Naive thymus-derived CD4-positive, alpha-beta T cell (primary cell): ENCODE data around the gene CREB3L2. TPM values are rescaled to one million over a fixed set of nuclear protein-coding genes. Genes with fewer than 3 reads are reported as not detected.
A peak's percentile ranks its signal among the peaks of the same experiment; 100 is the strongest.
"Not testable (repeated sequence)": the region's sequence is repeated elsewhere in the genome, so short reads cannot be mapped to it uniquely, and the experiment has no call there.

Experiments
- ATAC-seq: fragments of 150-1000 bp; cut with Tn5 transposase; 2 replicates; pipeline ENCODE4 v1.10.0; 2021; ENCODE audit warnings: mild to moderate bottlenecking, moderate library complexity
- CTCF ChIA-PET: fragments of 350-600 bp; sonication (Branson Sonifier 250); formaldehyde crosslinking; loops from one replicate; lab custom pipeline; 2021; ENCODE audit warnings: antibody characterized with exemption; lab: Charles Lee
- POLR2A ChIA-PET: fragments of 350-600 bp; sonication (Branson Sonifier 250); formaldehyde crosslinking; loops from one replicate; lab custom pipeline; 2021; ENCODE audit warnings: antibody characterized with exemption, inconsistent platforms; lab: Charles Lee
- DNase-seq, 9 donors: peaks; one replicate each; pipeline versions ENCODE4 v3.0.0 to v3.0.0-alpha.2; 2020 to 2022; ENCODE audit warnings: mixed read lengths in 1 of 9
- H3K27ac ChIP-seq: one replicate; pipeline ENCODE4 v1.7.0; 2013; ENCODE audit warnings: mild to moderate bottlenecking, low read depth, low read length, moderate library complexity
- H3K27me3 ChIP-seq, 2 donors: one replicate each; pipeline ENCODE4 v1.7.0; 2013; ENCODE audit warnings: low read length in 2 of 2, mild to moderate bottlenecking in 2 of 2, moderate library complexity in 2 of 2; ENCODE audit not compliant: control insufficient read depth in 2 of 2, insufficient read depth in 2 of 2
- H3K36me3 ChIP-seq, 3 experiments: 1 replicate in 2 of 3; 2 replicates in 1 of 3; pipeline ENCODE4 v1.7.0; 2013; ENCODE audit warnings: low read length in 3 of 3, mild to moderate bottlenecking in 3 of 3, moderate library complexity in 1 of 3; ENCODE audit not compliant: insufficient read depth in 3 of 3, control insufficient read depth in 2 of 3
- H3K4me1 ChIP-seq, 2 donors: one replicate each; pipeline ENCODE4 v1.7.0; 2013; ENCODE audit warnings: low read length in 2 of 2, mild to moderate bottlenecking in 2 of 2, moderate library complexity in 1 of 2; ENCODE audit not compliant: control insufficient read depth in 2 of 2, insufficient read depth in 2 of 2
- H3K4me3 ChIP-seq: 2 replicates; pipeline ENCODE4 v1.7.0; 2013; ENCODE audit warnings: mild to moderate bottlenecking, low read length
- H3K9me3 ChIP-seq, 3 experiments: 1 replicate in 2 of 3; 2 replicates in 1 of 3; pipeline ENCODE4 v1.7.0; 2013; ENCODE audit warnings: low read length in 3 of 3; ENCODE audit not compliant: control insufficient read depth in 2 of 3
- H3K27ac Mint-ChIP-seq, 9 donors: one replicate each; pipeline ENCODE4 v1.8.0; 2020 to 2022; ENCODE audit warnings: mixed read lengths in 9 of 9, mild to moderate bottlenecking in 8 of 9, moderate library complexity in 5 of 9, inconsistent platforms in 2 of 9
- H3K27me3 Mint-ChIP-seq, 5 donors: one replicate each; pipeline ENCODE4 v1.8.0; 2021 to 2022; ENCODE audit warnings: mixed read lengths in 5 of 5, mild to moderate bottlenecking in 1 of 5
- H3K36me3 Mint-ChIP-seq, 5 donors: one replicate each; pipeline ENCODE4 v1.8.0; 2020 to 2022; ENCODE audit warnings: mixed read lengths in 5 of 5, mild to moderate bottlenecking in 3 of 5, inconsistent platforms in 1 of 5
- H3K4me1 Mint-ChIP-seq, 7 donors: one replicate each; pipeline ENCODE4 v1.8.0; 2020 to 2022; ENCODE audit warnings: mixed read lengths in 7 of 7, mild to moderate bottlenecking in 3 of 7, inconsistent platforms in 1 of 7
- H3K4me3 Mint-ChIP-seq, 10 donors: one replicate each; pipeline ENCODE4 v1.8.0; 2020 to 2022; ENCODE audit warnings: mild to moderate bottlenecking in 10 of 10, mixed read lengths in 10 of 10, moderate library complexity in 6 of 10, inconsistent platforms in 2 of 10
- H3K9me3 Mint-ChIP-seq, 11 donors: one replicate each; pipeline ENCODE4 v1.8.0; 2020 to 2022; ENCODE audit warnings: mixed read lengths in 11 of 11, mild to moderate bottlenecking in 4 of 11, inconsistent platforms in 1 of 11, moderate library complexity in 1 of 11
- intact Hi-C, 2 donors: fragments of 100-400 bp; cut with micrococcal nuclease; formaldehyde crosslinking; loops; one replicate each; pipeline ENCODE4 v1.15.1; 2023
- polyA plus RNA-seq, 2 donors: library from polyadenylated mRNA; unstranded; fragments of 300-500 nt; fragmentation: Illumina TruSeq; gene quantifications; one replicate each; pipeline ENCODE4 v1.2.3, GENCODE V29; 2021
- total RNA-seq, 6 experiments: library from RNA in 5 of 6; stranded (reverse) in 5 of 6; gene quantifications; 1 replicate in 5 of 6; 2 replicates in 1 of 6; pipeline ENCODE4 v1.2.3 and lab custom pipeline; 2021 to 2026

The CREB3L2 gene
- total and polyA plus RNA-seq, 7 experiments from 2014 or later, result 5.3 to 46.2 (median 18.1) TPM

DNA sequence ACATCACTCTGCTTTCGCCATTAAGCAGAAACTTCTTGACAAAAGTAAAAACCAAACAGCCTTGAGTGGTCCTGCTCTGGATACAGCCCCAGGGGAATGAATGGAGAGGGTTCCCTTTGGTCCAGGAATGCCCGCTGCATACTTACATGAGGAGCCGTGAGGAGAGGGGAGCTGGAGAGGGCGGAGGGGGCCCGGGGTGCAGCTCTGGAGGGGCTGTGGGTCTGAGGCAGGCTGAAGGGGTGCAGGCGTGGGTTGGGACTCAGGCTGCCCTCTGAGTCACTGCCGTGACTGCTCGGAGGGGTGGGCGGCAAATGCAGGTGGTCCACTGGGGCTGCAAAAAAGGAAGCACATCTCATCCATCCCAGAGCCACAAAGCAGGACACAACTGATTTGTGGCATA, 93.8 kb downstream of the CREB3L2 start:
- H3K9me3 ChIP-seq, result no peaks in the 10 kb centered on the region
- peaks cover 0 to 35% (median 9%) of the 10 kb centered on the region in 3 experiments for H3K36me3 ChIP-seq
- H3K4me1 ChIP-seq, result no peaks in the 10 kb centered on the region
- H3K36me3 Mint-ChIP-seq, result peaks cover 14 to 60% (median 37%) of the 10 kb centered on the region in 5 donors
- intact Hi-C loops, result no loop called here
- H3K4me3 Mint-ChIP-seq, result no peak overlapping the region
- H3K27me3 ChIP-seq, result no peaks in the 10 kb centered on the region
- H3K4me1 Mint-ChIP-seq, result peaks cover 0 to 7% (median 2%) of the 10 kb centered on the region in 7 donors
- no peak for DNase-seq
- no peak overlapping the region for H3K4me3 ChIP-seq
- POLR2A ChIA-PET, result interaction anchor here (1.0 kb wide), 1 partner anchor 29 kb away, joined by 4 read pairs; no protein-coding TSS in a partner anchor
- H3K27ac ChIP-seq, result no peak overlapping the region
- no peaks in the 10 kb centered on the region for H3K27me3 Mint-ChIP-seq
- H3K9me3 Mint-ChIP-seq, result peaks cover 0 to 5% (median 0%) of the 10 kb centered on the region in 11 donors
- no peak for ATAC-seq
- CTCF ChIA-PET, result interaction anchor here (0.6 to 9.9 kb wide), 3 partner anchors 9 to 100 kb away, joined by 3 to 198 read pairs (median 4); no protein-coding TSS in a partner anchor
- peak overlapping the region in 1 of 9 donors; percentile 25 for H3K27ac Mint-ChIP-seq

DNA sequence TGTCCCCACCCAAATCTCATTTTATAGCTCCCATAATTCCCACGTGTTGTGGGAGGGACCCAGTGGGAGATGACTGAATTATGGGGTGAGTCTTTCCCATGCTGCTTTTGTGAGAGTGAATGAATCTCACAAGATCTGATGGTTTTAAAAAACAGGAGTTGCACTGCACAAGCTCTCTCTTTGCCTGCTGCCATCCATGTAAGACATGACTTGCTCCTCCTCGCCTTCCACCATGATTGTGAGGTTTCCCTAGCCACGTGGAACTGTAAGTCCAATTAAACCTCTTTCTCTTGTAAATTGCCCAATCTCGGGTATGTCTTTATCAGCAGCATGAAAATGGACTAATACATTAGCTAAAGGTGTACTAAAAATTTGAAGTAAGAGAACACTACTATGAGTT, 95.2 kb downstream of the CREB3L2 start:
- CTCF ChIA-PET, result interaction anchor here (1.6 to 9.9 kb wide), 2 partner anchors 97 to 102 kb away, joined by 6 to 198 read pairs; no protein-coding TSS in a partner anchor
- H3K27ac Mint-ChIP-seq, H3K9me3 ChIP-seq, DNase-seq, POLR2A ChIA-PET, H3K4me1 Mint-ChIP-seq, H3K4me3 Mint-ChIP-seq, H3K27me3 Mint-ChIP-seq, H3K4me1 ChIP-seq, H3K27me3 ChIP-seq, H3K4me3 ChIP-seq, H3K27ac ChIP-seq, ATAC-seq, intact Hi-C loops, H3K9me3 Mint-ChIP-seq: not testable (repeated sequence)
- peaks cover 14 to 47% (median 33%) of the 10 kb centered on the region in 5 donors for H3K36me3 Mint-ChIP-seq
- peaks cover 0 to 35% (median 9%) of the 10 kb centered on the region in 3 experiments for H3K36me3 ChIP-seq

DNA sequence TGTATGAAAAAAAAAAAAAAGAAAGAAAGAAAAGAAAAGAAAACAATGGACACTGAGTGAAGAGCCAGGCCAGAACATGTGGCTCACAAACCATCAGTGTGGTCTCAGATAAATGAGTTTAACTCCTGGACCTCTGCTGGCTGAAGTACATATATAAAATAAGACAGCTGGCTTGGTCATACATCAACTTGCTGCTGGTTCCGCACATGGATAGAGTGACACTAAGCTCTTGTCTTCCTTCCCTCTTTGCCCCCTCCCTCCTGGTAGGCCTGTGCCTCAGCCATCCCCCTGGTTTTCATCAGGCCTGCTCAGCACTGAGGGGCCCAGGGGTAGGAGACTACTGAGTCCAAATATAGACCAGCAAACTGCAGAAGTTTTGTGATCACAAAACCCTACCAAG, 97.1 kb downstream of the CREB3L2 start:
- Histone ChIP-seq H3K27ac (no peak overlapping the region), H3K27me3 (no peaks in the 10 kb centered on the region), H3K9me3 (no peaks in the 10 kb centered on the region), H3K4me1 (no peaks in the 10 kb centered on the region), H3K36me3 (peaks cover 0 to 31% (median 9%) of the 10 kb centered on the region in 3 experiments), H3K4me3 (no peak overlapping the region)
- Mint-ChIP-seq H3K9me3 (peaks cover 0 to 5% (median 0%) of the 10 kb centered on the region in 11 donors), H3K27ac (no peak overlapping the region), H3K36me3 (peaks cover 15 to 43% (median 32%) of the 10 kb centered on the region in 5 donors), H3K4me1 (peaks cover 0 to 11% (median 4%) of the 10 kb centered on the region in 7 donors), H3K27me3 (no peaks in the 10 kb centered on the region), H3K4me3 (no peak overlapping the region)
- ChIA-PET POLR2A (no interaction called here), CTCF (interaction anchor here (0.6 to 9.9 kb wide), 6 partner anchors 8 to 834 kb away, joined by 6 to 198 read pairs (median 8); partner anchors contain the start of gene CREB3L2)
- ATAC-seq (no peak), DNase-seq (no peak)
- intact Hi-C loops, result loop anchor here in 1 of 2 donors (5.0 kb wide), 3 partner anchors 32 to 557 kb away; partner anchors contain the start of gene TRIM24

DNA sequence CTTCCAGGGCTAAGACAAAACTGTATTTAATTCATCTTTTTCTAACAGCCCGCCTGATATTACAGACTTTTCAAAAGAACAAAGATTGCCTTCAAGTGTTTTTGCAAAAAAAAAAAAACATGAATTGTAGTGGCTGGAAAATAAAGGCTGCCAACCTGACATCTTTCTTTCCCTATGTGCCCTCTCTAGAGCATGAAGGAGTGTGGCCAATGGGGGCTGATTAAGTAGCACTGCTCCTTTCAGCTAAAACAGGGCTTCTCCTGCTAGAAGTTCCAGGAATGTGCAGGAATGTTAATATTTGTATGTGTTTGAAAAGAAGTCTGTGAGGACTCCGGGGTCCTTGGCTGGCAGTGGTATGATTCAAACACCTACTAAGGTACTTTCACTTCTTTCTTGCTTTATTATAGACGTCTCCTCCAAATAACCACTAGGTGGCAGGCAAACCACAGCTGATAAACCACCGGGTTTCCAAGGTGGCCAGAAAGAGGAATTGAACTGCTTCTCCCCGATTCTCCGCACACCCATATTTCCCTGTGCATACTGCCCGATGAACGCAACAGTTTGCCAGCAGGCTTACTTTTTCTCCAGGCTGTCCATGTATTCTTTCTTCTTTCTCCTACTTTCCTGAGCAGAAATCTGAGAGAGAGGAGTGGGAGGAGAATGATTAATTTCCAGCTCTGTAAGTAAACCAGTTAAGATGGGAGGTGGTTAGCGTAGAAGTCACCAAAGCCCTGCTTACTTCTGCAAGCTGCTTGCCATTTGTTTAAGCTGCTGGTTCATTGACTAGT, 98.3 kb downstream of the CREB3L2 start:
- peak; percentile 83 for ATAC-seq
- H3K9me3 Mint-ChIP-seq, result peaks cover 0 to 6% (median 0%) of the 10 kb centered on the region in 11 donors
- no peak overlapping the region for H3K4me3 ChIP-seq
- H3K27me3 Mint-ChIP-seq, result no peaks in the 10 kb centered on the region
- intact Hi-C loops, result loop anchor here (1.0 to 5.0 kb wide), 8 partner anchors 32 to 963 kb away; partner anchors contain the start of genes CREB3L2 (in 1 of the 2) and TRIM24 (in 1 of the 2)
- H3K4me1 Mint-ChIP-seq, result peaks cover 8 to 20% (median 12%) of the 10 kb centered on the region in 7 donors
- no peak overlapping the region for H3K27ac ChIP-seq
- H3K27ac Mint-ChIP-seq, result peak overlapping the region in 6 of 9 donors; percentile 7 to 78 (median 52)
- H3K9me3 ChIP-seq, result no peaks in the 10 kb centered on the region
- peaks cover 15 to 32% (median 29%) of the 10 kb centered on the region in 5 donors for H3K36me3 Mint-ChIP-seq
- peak; percentile 17 to 73 (median 61) for DNase-seq
- H3K4me3 Mint-ChIP-seq, result peak overlapping the region in 1 of 10 donors; percentile 31
- H3K27me3 ChIP-seq, result no peaks in the 10 kb centered on the region
- H3K4me1 ChIP-seq, result peaks cover 0 to 6% of the 10 kb centered on the region in 2 donors
- ChIA-PET POLR2A (interaction anchor here (0.8 to 1.7 kb wide), 3 partner anchors 98 to 110 kb away, joined by 4 read pairs; partner anchors contain the start of gene CREB3L2), CTCF (interaction anchor here (0.7 to 9.9 kb wide), 19 partner anchors 9 to 1864 kb away, joined by 3 to 198 read pairs (median 4); partner anchors contain the start of gene CREB3L2)
- peaks cover 0 to 30% (median 9%) of the 10 kb centered on the region in 3 experiments for H3K36me3 ChIP-seq

DNA sequence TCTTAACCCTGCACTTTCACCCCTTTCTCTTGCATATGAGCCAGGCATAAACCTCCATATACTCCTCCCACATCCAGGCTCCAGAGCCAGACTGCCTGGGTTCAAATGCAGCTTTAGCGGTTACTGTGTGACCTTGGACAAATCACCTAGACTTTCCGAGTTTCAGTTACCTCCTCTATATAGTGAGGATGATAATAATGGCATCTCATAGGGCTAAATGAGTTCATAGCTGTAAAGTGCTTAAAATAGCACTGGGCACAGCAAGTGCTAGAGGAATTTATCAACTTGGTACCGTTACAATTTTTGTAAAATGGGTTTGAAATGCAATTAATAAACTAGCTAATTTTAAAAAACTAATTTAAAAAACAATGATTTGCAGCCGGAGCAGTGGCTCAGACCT, 101.7 kb downstream of the CREB3L2 start:
- peaks cover 0 to 6% of the 10 kb centered on the region in 2 donors for H3K4me1 ChIP-seq
- no peaks in the 10 kb centered on the region for H3K27me3 ChIP-seq
- ATAC-seq, result no peak
- H3K9me3 Mint-ChIP-seq, result peaks cover 0 to 2% (median 0%) of the 10 kb centered on the region in 11 donors
- no peak for DNase-seq
- no peak overlapping the region for H3K4me3 ChIP-seq
- ChIA-PET CTCF (interaction anchor here (1.0 to 9.9 kb wide), 4 partner anchors 33 to 839 kb away, joined by 3 to 198 read pairs (median 3); no protein-coding TSS in a partner anchor), POLR2A (interaction anchor here (0.6 kb wide), 1 partner anchor 727 kb away, joined by 6 read pairs; no protein-coding TSS in a partner anchor)
- intact Hi-C loops, result loop anchor here in 1 of 2 donors (5.0 kb wide), 3 partner anchors 37 to 562 kb away; partner anchors contain the start of gene TRIM24
- no peaks in the 10 kb centered on the region for H3K9me3 ChIP-seq
- H3K4me1 Mint-ChIP-seq, result peaks cover 10 to 32% (median 16%) of the 10 kb centered on the region in 7 donors
- H3K4me3 Mint-ChIP-seq, result peak overlapping the region in 2 of 10 donors; percentile 5 to 16
- H3K27me3 Mint-ChIP-seq, result no peaks in the 10 kb centered on the region
- H3K36me3 Mint-ChIP-seq, result peaks cover 13 to 34% (median 21%) of the 10 kb centered on the region in 5 donors
- peak overlapping the region in 2 of 9 donors; percentile 23 to 67 for H3K27ac Mint-ChIP-seq
- no peak overlapping the region for H3K27ac ChIP-seq
- H3K36me3 ChIP-seq, result peaks cover 0 to 20% (median 0%) of the 10 kb centered on the region in 3 experiments
